ENCODE measurements around the gene IFT20. TPM values are rescaled to one million over a fixed set of nuclear protein-coding genes. Genes with fewer than 3 reads are reported as not detected.
A peak's percentile ranks its signal among the peaks of the same experiment; 100 is the strongest.

Gene IFT20
- total and polyA plus RNA-seq, 10 donors, result 28.4 to 52.8 (median 45.6) TPM

DNA sequence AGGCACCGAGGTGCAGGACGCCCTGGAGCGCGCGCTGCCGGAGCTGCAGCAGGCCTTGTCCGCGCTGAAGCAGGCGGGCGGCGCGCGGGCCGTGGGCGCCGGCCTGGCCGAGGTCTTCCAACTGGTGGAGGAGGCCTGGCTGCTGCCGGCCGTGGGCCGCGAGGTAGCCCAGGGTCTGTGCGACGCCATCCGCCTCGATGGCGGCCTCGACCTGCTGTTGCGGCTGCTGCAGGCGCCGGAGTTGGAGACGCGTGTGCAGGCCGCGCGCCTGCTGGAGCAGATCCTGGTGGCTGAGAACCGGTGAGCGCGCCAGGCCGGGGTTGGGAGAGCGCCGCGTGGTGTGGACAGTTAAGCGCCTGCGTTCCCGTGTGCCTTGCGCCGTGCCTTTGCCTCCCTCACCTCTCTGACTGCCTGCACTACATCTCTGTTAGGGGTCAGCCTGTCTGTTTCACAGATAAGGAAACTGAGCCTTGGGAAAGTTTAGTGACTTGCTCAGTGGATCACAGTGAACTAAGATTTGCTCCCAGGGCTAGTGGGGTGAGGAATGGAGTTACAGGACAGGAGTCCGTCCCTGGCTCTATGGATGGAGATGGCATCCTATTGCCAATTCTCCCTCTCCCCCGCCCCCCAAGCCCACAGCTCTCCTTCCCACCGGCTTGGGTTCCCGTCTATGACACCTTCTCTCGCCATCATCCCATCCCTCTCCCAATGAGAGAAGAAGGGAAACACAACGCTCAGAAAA lies 37.1 kb upstream of the IFT20 start:
- Histone ChIP-seq H3K27ac (peak overlapping the region in 7 of 8 donors; percentile 63 to 86 (median 75)), H3K36me3 (no peaks in the 10 kb centered on the region), H3K9me3 (no peaks in the 10 kb centered on the region), H3K27me3 (replicated peaks in 1 of 7) (peaks cover 0 to 18% (median 0%) of the 10 kb centered on the region in 7 donors), H3K4me3 (peak overlapping the region; percentile 50 to 88 (median 68)), H3K4me1 (peaks cover 10 to 44% (median 29%) of the 10 kb centered on the region in 6 donors)
- TF ChIP-seq POLR2A (IDR thresholded peaks at IDR 0.05) (no peak), POLR2AphosphoS5 (IDR thresholded peaks at IDR 0.05) (peak in 1 of 3 donors; percentile 43)
- TF ChIP-seq, protein P1, sequence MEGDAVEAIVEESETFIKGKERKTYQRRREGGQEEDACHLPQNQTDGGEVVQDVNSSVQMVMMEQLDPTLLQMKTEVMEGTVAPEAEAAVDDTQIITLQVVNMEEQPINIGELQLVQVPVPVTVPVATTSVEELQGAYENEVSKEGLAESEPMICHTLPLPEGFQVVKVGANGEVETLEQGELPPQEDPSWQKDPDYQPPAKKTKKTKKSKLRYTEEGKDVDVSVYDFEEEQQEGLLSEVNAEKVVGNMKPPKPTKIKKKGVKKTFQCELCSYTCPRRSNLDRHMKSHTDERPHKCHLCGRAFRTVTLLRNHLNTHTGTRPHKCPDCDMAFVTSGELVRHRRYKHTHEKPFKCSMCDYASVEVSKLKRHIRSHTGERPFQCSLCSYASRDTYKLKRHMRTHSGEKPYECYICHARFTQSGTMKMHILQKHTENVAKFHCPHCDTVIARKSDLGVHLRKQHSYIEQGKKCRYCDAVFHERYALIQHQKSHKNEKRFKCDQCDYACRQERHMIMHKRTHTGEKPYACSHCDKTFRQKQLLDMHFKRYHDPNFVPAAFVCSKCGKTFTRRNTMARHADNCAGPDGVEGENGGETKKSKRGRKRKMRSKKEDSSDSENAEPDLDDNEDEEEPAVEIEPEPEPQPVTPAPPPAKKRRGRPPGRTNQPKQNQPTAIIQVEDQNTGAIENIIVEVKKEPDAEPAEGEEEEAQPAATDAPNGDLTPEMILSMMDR (IDR thresholded peaks at IDR 0.05 in 8 of 11, conservative IDR thresholded peaks at IDR 0.05 in 3 of 11), result no peak
- WGBS, 5 donors, result 7 to 34% (median 11%) methylated on average over 11 to 53 of the region's 53 CpGs
- intact Hi-C loops (cut with DNase I; ENCODE audit: low total_unique reads), result no loop called here
- DNase-seq, result peak; percentile 79

GRCh38 chr17:28371245-28372202 lies 36.3 kb upstream of the IFT20 start, which contains the start of gene SARM1:
TSS of gene SARM1 (plus strand) at chr17:28371694. CDS start at chr17:28372033, 339 bp downstream.
- Histone ChIP-seq H3K36me3 (no peaks in the 10 kb centered on the region), H3K27ac (peak within 1 kb of the TSS; percentile 8 to 86 (median 72)), H3K4me3 (peak within 1 kb of the TSS; percentile 50 to 88 (median 68)), H3K9me3 (no peaks in the 10 kb centered on the region), H3K27me3 (replicated peaks in 1 of 7) (peaks cover 0 to 18% (median 0%) of the 10 kb centered on the region in 7 donors), H3K4me1 (peaks cover 10 to 44% (median 29%) of the 10 kb centered on the region in 6 donors)
- 0 to 1% (median 0%) methylated on average over 53 to 80 of the region's 80 CpGs for WGBS, 5 donors
- TF ChIP-seq POLR2A (IDR thresholded peaks at IDR 0.05), result no peak
- TF ChIP-seq, protein P1 (IDR thresholded peaks at IDR 0.05 in 8 of 11, conservative IDR thresholded peaks at IDR 0.05 in 3 of 11), result no peak
- TF ChIP-seq POLR2AphosphoS5 (IDR thresholded peaks at IDR 0.05), result peak; percentile 59 to 67 (median 59)
- intact Hi-C loops (cut with DNase I; ENCODE audit: low total_unique reads), result no loop called here
- peak; percentile 96 for DNase-seq

DNA sequence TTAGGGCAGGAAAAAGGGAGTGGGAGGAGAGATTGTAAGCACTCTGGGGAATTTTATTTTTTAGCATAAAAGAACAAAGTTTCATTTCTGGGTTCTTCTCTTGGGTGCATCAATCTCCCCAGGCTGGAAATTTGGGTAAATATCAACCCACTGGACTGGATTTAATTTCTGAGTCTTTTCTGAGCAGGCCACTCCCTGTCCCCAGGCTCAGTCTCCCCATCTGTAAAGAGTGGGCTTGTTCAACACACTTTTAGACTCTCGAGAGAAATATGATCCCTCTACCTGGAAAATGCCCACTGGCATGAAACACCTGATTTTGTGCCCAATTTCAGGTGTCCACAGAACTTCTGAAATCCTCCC lies 35.5 kb upstream of the IFT20 start:
- intact Hi-C loops (cut with DNase I; ENCODE audit: low total_unique reads), result no loop called here
- no peak for TF ChIP-seq POLR2A (IDR thresholded peaks at IDR 0.05)
- TF ChIP-seq POLR2AphosphoS5 (IDR thresholded peaks at IDR 0.05), result no peak
- TF ChIP-seq, protein P1 (IDR thresholded peaks at IDR 0.05 in 8 of 11, conservative IDR thresholded peaks at IDR 0.05 in 3 of 11), result no peak
- peaks cover 0 to 6% (median 0%) of the 10 kb centered on the region in 6 donors for H3K36me3 ChIP-seq
- peak overlapping the region; percentile 8 to 86 (median 72) for H3K27ac ChIP-seq
- H3K27me3 ChIP-seq (replicated peaks in 1 of 7), result peaks cover 0 to 18% (median 0%) of the 10 kb centered on the region in 7 donors
- DNase-seq, result no peak
- peaks cover 10 to 44% (median 29%) of the 10 kb centered on the region in 6 donors for H3K4me1 ChIP-seq
- peak overlapping the region in 5 of 8 donors; percentile 64 to 88 (median 75) for H3K4me3 ChIP-seq
- H3K9me3 ChIP-seq, result no peaks in the 10 kb centered on the region
- WGBS, 5 donors, result 69 to 88% (median 80%) methylated on average over 1 of the region's 1 CpG
